ENCODE data around the gene BSX. TPM values are rescaled to one million over a fixed set of nuclear protein-coding genes. Genes with fewer than 3 reads are reported as not detected.

The BSX gene
- total RNA-seq, 4 donors from 2014 or later: not detected

GRCh38 chr11:123000721-123001120, 19.1 kb upstream of the BSX start:
- TF ChIP-seq CTCF (IDR thresholded peaks at IDR 0.05): no peak
- DNase-seq (ENCODE audit: low spot score) (no peak), ATAC-seq (ENCODE audit: low FRiP score) (no peak)

GRCh38 chr11:122998727-122999366, 17.2 kb upstream of the BSX start:
- ATAC-seq (ENCODE audit: low FRiP score): no peak
- DNase-seq (ENCODE audit: low spot score): no peak
- TF ChIP-seq CTCF (IDR thresholded peaks at IDR 0.05): no peak

GRCh38 chr11:122995526-122995925, 13.9 kb upstream of the BSX start:
- no peak for ATAC-seq (ENCODE audit: low FRiP score)
- no peak for TF ChIP-seq CTCF (IDR thresholded peaks at IDR 0.05)
- no peak for DNase-seq (ENCODE audit: low spot score)

DNA sequence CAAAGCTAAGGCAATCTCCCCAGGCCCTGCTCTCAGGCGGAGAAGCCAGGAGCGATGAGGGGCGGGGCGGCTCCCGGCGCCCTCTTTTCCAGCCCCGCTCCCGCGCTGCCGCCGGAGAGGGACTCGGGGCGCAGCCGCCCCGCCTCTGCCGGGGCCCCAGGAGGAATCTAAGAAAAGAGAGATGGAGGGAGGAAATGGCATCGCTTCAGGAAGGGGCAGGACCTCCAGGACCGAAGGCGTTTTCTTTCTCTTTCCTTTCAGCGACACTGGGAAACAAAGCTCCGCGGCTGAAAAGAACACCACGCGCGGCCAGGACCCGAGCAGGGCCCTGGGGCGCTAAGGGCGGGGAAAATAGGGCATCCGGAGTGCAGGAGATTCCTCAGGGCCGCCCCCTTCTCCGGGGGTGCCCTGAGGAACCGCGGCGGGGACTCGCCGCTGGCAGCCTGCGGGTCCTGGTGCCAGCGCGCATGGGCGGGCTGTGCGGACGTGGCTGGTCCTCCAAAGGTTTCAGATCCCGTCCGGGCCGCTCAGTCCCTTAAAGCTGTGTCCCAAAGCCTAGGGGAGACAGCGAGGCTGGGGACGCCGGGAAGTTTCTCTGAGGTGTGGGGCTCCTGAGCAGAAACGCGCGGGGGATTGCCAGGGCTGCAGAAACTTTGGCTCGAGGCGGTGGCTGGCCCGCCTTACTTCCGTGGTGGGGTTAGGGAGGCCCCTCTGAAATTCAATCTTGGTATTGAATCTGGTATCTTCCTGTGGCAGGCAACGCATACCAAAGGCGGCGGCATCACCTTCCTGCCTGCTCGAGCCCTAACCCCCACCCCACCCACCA, 2.8 kb upstream of the BSX start:
- DNase-seq (ENCODE audit: low spot score) (no peak), ATAC-seq (ENCODE audit: low FRiP score) (no peak)
- no peak for TF ChIP-seq CTCF (IDR thresholded peaks at IDR 0.05)

- no peak for DNase-seq (ENCODE audit: low spot score)
- ATAC-seq (ENCODE audit: low FRiP score): no peak
- no peak for TF ChIP-seq CTCF (IDR thresholded peaks at IDR 0.05)
Observed at GRCh38 chr11:122983438-122984185, 2.0 kb upstream of the BSX start.

GRCh38 chr11:122979815-122980595, 1.6 kb downstream of the BSX start:
- ATAC-seq (ENCODE audit: low FRiP score): no peak
- no peak for DNase-seq (ENCODE audit: low spot score)

More at GRCh38 chr11:122979815-122980595, 1.6 kb downstream of the BSX start:
- TF ChIP-seq CTCF (IDR thresholded peaks at IDR 0.05): no peak

Measured in omental fat pad (tissue), 4 donors.